GM12892 (cell line): Measurements from ENCODE around the gene BMP10.
A peak's percentile ranks its signal among the peaks of the same experiment; 100 is the strongest.

Experiments used
- DNase-seq: peaks from one replicate; pipeline ENCODE4 v3.0.0; 2011; ENCODE audit not compliant: insufficient read length
- FAIRE-seq: peaks from 2 replicates; lab custom pipeline; 2011; peaks lifted over from hg19 to GRCh38; lab: Jason Lieb, UNC
- POLR2A ChIP-seq: IDR thresholded peaks from 2 replicates; pipeline ENCODE4 v1.6.1; 2011; ENCODE audit warnings: low read depth, low read length, control low read depth
- POLR2AphosphoS5 ChIP-seq: IDR thresholded peaks from 2 replicates; pipeline ENCODE4 v1.6.1; 2011; ENCODE audit warnings: low read depth, low read length, control low read depth
- TAF1 ChIP-seq: IDR thresholded peaks from 2 replicates; pipeline ENCODE4 v1.6.1; 2011; ENCODE audit warnings: low read depth, mild to moderate bottlenecking, control low read depth, low read length, borderline replicate concordance

BMP10 gene

DNA sequence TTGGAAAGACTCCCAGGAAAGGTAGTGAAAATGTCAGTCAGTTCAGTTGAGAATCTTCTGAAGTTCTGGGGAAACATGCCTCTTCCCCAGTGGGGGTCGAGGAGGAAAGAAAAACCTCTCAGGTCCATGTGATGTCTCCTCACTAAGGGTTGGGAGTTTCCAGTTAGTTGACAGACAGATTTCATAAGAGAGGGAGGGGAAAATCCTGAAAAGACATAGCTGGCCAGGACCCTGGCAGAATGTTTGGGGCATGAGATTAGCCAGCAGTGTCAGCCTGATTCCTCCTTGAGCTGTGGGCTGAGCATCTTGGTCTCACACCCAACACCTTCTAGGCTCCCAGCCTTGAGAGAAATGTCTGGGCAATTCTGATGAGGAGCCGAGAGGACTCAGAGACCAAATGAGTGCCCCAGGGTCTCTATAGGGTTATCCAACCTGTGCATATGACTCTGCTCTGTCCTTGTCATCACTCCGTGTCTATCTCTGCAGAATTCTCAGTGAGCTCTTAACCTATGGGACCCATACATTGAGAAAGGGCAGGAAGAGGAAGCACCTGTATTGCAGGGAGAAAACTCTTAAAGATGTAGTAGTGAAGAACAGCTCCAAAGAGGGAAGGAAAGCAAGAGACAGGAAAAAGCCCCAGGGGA lies 13.9 kb downstream of the BMP10 start:
- FAIRE-seq, result peak; percentile 50

DNA sequence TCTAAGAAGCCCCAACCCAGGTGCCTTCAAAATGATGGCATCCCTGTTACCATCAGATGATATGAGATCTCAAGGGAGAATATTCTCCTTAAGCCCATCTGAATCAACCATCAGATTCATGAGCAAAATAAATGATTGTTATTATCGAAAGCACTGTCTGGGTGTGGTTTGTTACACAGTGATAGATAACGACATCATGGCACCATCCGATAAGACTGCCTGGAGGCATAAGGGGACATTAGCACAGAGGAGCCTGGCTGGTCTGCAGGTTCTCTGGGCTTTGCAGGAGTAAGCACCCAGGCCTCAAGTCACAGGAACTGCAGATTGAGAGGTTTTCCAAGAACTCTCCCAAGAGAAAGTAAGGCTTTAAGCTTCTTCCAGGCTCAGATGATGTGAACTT lies 15.6 kb downstream of the BMP10 start:
- FAIRE-seq (no peak), DNase-seq (no peak)
- no peak for TF ChIP-seq POLR2AphosphoS5
- TF ChIP-seq TAF1, result no peak
- TF ChIP-seq POLR2A, result no peak

More for the DNA sequence above, 13.9 kb downstream of the BMP10 start:
- TF ChIP-seq POLR2A (no peak), TAF1 (no peak)
- no peak for DNase-seq

DNA sequence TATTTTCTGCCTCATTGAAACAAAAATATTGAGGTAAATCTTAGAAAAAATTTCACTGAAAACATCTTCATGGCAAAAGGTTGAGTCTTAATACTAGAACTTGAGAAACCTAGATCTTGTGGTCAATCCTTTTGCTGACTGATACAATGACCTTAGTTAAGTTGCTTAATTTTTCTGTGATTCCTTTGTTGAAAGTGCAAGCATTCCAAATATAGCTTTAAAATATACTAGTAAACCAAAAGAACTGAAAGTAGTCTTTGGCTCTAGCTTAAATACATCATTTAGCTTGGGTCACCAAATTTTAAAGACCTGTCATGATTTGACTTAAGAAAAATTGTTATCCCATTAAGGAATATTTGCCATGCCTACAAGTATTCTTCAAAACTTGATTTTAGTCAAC lies 16.7 kb downstream of the BMP10 start:
- DNase-seq (no peak), FAIRE-seq (no peak)
- TF ChIP-seq POLR2AphosphoS5 (no peak), TAF1 (no peak), POLR2A (no peak)

DNA sequence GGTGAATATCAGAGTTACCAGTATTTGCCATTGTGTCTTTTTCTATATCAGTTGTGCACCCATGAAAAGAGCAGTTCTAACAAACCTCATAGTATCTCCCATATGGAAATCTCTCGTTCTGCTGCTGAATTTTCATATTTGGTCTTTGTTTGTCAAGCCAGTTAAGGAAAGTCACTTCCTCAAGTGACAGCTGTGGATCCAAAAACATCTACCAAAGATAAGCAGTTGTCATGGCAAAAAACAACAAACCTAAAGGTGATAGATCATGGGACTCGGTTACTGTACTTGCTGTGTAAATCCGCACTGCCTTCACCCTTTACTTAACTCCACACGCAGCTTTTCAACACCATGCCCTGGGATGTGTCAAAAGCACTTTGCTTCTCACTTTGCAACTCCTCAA lies 17.3 kb downstream of the BMP10 start:
- FAIRE-seq (peak; percentile 9), DNase-seq (no peak)
- TF ChIP-seq TAF1 (no peak), POLR2AphosphoS5 (no peak), POLR2A (no peak)

DNA sequence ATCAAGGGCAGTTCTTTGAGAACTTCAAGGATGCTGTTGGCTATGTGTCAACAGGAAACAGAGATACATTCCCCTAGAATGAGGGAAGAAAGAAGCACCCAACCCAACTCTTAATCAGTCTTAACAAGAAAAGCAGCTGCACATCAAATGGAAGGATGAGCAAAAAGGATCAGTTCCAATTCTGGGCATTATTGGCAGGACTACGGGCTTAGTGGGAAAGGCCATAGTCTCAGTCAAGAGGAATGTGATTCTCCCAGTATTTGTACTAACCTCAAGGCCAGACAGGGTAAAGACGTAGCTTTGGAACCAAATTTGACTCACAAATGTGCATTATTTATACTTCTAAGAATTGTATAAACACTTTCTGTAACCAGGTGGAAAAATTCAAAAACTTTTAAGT lies 18.2 kb downstream of the BMP10 start:
- DNase-seq (no peak), FAIRE-seq (no peak)
- TF ChIP-seq POLR2A (no peak), TAF1 (no peak), POLR2AphosphoS5 (no peak)

DNA sequence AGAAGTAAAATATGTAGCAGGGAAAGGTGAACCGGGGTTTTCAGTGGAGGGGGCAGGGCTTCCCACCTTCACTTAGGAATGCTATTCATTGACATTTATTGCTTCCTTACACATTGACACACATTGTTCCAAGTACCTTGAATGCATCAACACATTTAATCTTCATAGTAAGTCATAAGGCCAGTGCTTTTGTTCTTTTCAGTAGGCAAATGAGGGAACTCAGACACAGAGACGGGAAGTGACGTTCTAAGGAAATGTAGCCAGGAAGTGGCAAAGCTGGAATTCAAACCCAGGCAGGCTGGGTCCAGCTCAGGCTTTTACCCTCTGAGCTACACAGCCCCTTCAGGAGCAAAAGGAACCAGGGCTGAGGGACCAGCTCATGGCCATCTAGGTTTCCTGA lies 20.7 kb downstream of the BMP10 start:
- no peak for TF ChIP-seq POLR2A
- no peak for TF ChIP-seq POLR2AphosphoS5
- no peak for TF ChIP-seq TAF1
- DNase-seq, result no peak
- FAIRE-seq, result no peak

DNA sequence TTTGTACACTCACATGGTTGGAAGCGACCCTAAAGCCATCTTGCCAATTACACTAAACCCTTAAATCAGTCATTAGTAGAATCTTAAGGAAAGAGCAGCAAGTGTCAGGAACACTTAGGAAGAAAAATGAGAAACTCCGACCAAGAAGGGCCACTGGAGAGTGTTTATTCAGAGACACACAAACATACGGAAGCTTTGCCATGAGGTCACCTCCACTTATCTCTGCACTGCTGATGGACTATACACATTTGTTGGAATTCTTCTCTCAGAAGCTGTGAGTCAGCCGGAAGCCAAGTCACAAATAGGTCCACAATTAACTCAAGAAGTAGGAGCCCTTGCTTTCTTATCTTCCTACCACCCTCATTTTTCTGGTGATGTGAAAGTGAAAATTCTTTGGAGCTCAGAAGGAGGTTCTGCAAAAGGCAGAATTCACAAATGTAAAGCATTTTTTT lies 21.6 kb downstream of the BMP10 start:
- DNase-seq, result no peak
- no peak for FAIRE-seq
- no peak for TF ChIP-seq POLR2A
- no peak for TF ChIP-seq POLR2AphosphoS5
- no peak for TF ChIP-seq TAF1

DNA sequence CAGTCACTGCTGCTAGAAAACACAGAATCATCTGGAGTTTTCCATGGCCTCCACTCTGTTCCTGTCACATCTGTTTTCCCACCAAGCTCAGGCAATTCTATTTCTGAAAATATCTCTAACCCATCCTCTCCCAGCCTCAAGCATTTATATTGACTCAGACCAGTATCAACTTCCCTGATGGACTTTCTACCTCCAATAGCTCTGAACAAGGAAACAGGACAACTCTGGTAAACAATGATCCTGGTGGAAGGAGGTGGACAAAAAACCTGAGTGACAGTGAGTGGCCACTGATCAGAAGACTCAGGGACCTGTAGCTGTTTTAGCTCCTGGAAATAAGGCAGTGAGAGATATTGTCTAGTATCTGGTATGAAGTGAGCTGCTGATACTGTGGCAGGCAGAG lies 23.4 kb downstream of the BMP10 start:
- FAIRE-seq, result no peak
- TF ChIP-seq POLR2A, result no peak
- no peak for TF ChIP-seq TAF1
- no peak for TF ChIP-seq POLR2AphosphoS5
- no peak for DNase-seq

DNA sequence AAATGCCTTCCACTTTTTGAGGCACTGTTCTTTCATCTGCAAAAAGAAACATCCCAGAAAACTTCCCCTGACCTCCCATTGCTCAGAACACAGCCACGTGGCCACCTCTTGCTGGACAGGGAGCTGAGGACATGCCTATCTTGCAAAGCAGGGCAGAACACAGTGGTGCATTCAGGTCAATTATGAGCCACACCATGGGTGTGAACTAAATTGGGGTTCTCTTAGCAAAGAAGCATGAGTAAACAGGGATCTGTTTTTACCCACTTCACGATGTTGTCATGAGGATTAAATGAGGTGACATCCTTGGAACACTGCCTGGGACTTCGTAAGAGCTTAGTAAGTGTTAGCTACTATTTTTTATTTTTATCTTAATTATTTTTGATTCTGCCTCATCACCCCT lies 25.1 kb downstream of the BMP10 start:
- TF ChIP-seq POLR2AphosphoS5 (no peak), TAF1 (no peak)
- no peak for FAIRE-seq

DNA sequence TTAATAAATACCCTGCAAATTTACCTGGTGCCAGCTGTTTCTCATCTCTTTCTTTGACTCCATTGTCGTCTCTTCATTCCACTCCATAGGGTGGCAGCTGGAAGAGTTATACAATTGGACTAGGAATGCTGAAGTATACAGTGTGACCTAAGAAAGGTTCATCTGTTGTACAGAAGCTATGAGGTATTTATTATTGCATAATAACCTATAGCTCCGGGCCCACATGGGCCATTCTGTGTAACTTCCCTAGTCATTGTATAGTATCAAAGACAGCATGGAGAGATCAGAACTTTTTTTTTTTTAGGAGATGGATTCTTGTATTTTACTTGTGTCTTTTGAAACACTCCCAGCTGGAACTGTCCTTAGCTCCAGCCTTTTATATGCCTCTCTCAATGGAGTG lies 26.2 kb downstream of the BMP10 start:
- no peak for TF ChIP-seq POLR2AphosphoS5
- TF ChIP-seq TAF1, result no peak
- TF ChIP-seq POLR2A, result no peak
- no peak for DNase-seq
- no peak for FAIRE-seq

More for the DNA sequence above, 25.1 kb downstream of the BMP10 start:
- DNase-seq, result no peak

DNA sequence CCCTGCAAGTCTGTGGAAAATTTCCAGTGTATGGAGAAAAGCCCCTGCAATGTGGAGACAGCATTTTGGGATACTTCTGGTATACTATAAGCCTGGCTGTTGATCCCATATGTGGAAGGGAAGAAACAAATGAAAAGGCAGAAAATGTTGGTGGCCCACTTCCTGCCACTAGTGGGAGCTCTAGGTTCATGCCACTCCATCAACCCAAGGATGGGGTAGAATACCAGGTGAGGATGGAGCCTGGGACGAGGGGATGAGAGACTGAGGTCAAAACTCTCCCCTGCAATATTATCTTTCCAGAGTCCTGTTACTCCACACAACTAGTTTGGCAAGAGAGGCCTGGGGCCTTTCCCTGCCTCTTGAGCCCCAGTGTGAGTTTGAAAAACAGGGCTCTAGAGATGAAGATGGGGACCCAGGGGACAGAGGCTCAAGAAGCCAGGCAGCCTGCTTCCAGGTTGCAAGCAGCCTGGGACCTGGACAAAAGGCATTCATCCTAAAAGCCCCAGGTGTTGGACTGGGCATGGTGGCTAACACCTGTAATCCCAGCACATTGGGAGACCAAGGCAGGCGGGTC lies 31.9 kb downstream of the BMP10 start:
- no peak for DNase-seq
- TF ChIP-seq POLR2A (no peak), POLR2AphosphoS5 (no peak), TAF1 (no peak)
- FAIRE-seq, result no peak

DNA sequence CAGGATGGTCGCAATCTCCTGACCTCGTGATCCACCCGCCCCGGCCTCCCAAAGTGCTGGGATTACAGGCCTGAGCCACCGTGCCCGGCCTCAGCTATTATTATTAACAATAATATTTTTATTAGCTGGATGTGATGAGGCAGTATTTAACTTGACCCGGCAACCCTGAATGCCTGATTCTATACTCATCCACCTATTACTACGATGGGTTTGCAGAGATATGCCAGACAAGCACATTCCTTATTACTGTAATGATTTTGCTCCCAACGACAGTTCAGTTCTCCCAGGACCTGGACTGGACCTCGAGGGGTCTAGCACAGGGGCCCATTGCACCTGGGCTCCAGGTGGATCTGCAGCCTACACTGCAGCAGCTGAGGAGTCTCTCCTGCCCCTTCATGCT lies 32.6 kb downstream of the BMP10 start:
- DNase-seq (no peak), FAIRE-seq (no peak)
- TF ChIP-seq POLR2A, result no peak
- no peak for TF ChIP-seq POLR2AphosphoS5
- TF ChIP-seq TAF1, result no peak
